Measurements from ENCODE around the gene SLC27A6. TPM values are rescaled to one million over a fixed set of nuclear protein-coding genes. Genes with fewer than 3 reads are reported as not detected.

The SLC27A6 gene
- total RNA-seq, 1 donor from 2014 or later = 0.39 TPM

DNA sequence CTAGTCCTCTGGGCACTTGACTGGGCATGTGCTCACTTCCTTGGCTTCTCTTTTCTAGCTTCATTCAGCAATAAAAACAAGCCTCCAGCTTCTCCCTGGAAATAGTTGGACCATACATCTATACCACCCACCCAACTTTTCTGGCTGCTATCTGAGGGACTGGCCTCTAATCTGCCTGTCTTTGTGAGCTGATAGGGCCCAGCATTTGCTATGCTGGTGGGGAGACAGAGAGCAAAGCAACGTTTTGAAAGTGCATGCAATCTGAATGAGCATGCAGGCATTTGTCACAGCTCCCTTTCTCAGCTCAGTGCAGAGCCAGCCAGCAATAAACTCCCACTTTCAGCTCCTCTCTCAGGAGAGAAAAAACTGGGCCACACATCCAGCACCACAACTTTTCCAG, 78.6 kb downstream of the SLC27A6 start:
- Histone ChIP-seq H3K9me3 (ENCODE audit: insufficient read depth, low read depth, low read length) (no peaks in the 10 kb centered on the region), H4K20me1 (ENCODE audit: insufficient read depth, low read length) (no peaks in the 10 kb centered on the region), H3K27me3 (ENCODE audit: insufficient read depth, low read length) (no peaks in the 10 kb centered on the region), H3K4me2 (ENCODE audit: low read length) (no peak overlapping the region), H3K79me2 (ENCODE audit: insufficient read depth, low read length) (no peaks in the 10 kb centered on the region), H2AFZ (ENCODE audit: low read depth, low read length) (no peak overlapping the region), H3K4me3 (ENCODE audit: insufficient read depth, low read depth, low read length) (no peak overlapping the region), H3K27ac (ENCODE audit: low read depth, low read length) (no peak overlapping the region), H3K36me3 (ENCODE audit: insufficient read depth, low read length) (no peaks in the 10 kb centered on the region), H3K4me1 (ENCODE audit: insufficient read depth, low read length) (no peaks in the 10 kb centered on the region), H3K9ac (ENCODE audit: low read length) (no peak overlapping the region)
- Mint-ChIP-seq H3K36me3 (ENCODE audit: low read depth, unreplicated experiment) (no peaks in the 10 kb centered on the region), H3K27me3 (ENCODE audit: low read depth, unreplicated experiment) (no peaks in the 10 kb centered on the region), H3K4me3 (ENCODE audit: unreplicated experiment) (no peak overlapping the region), H3K27ac (ENCODE audit: unreplicated experiment) (no peak overlapping the region), H3K9me3 (ENCODE audit: unreplicated experiment) (peaks cover 4% of the 10 kb centered on the region), H3K4me1 (ENCODE audit: low read depth, unreplicated experiment) (no peaks in the 10 kb centered on the region)
- FAIRE-seq (no peak), DNase-seq (ENCODE audit: low read depth) (no peak)
- TF ChIP-seq EZH2 (IDR thresholded peaks at IDR 0.05; ENCODE audit: insufficient read depth, low read length) = no peak
- TF ChIP-seq, protein P1, sequence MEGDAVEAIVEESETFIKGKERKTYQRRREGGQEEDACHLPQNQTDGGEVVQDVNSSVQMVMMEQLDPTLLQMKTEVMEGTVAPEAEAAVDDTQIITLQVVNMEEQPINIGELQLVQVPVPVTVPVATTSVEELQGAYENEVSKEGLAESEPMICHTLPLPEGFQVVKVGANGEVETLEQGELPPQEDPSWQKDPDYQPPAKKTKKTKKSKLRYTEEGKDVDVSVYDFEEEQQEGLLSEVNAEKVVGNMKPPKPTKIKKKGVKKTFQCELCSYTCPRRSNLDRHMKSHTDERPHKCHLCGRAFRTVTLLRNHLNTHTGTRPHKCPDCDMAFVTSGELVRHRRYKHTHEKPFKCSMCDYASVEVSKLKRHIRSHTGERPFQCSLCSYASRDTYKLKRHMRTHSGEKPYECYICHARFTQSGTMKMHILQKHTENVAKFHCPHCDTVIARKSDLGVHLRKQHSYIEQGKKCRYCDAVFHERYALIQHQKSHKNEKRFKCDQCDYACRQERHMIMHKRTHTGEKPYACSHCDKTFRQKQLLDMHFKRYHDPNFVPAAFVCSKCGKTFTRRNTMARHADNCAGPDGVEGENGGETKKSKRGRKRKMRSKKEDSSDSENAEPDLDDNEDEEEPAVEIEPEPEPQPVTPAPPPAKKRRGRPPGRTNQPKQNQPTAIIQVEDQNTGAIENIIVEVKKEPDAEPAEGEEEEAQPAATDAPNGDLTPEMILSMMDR (IDR thresholded peaks at IDR 0.05; ENCODE audit: insufficient read depth, low read depth, low read length) = no peak

DNA sequence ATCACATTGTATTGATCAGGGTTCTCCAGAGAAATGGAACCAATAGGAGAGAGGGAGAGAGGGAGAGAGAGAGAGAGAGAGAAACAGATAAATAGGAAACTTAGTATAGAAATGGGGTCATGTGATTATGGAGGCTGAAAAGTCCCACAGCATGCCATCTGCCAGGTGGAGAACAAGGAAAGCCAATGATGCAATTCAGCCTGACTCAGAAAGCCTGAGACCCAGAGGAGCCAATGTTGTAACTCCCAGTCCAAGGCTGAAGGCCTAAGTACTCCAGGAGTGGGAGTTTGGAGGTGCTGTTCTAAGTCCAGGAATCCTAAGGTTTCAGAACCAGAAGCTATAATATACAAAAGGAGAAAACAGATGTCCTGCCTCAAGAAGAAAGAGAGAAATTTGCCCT, 80.9 kb downstream of the SLC27A6 start:
- no peaks in the 10 kb centered on the region for H3K27me3 Mint-ChIP-seq (ENCODE audit: low read depth, unreplicated experiment)

DNA sequence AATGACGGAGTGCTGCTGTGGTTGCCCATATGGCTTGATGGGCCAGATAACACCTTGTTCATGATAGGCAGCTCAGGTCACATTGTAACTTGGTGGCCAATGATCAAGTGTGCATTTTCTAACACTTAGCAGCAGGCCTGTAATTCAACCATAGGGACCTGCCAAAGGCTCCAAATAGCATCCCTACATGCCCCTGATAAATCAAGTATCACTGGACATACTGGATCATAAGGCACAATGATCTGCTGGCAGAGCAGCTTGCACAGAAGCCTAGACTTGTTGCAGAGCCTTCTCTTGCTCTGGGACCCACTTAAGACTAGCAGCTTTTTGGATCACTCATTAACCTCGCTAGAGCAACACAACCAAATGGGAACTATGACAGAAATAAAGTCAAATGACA, 83.2 kb downstream of the SLC27A6 start:
- no peak for FAIRE-seq

More for the DNA sequence above, 80.9 kb downstream of the SLC27A6 start:
- no peaks in the 10 kb centered on the region for H3K36me3 ChIP-seq (ENCODE audit: insufficient read depth, low read length)
- H3K9me3 ChIP-seq (ENCODE audit: insufficient read depth, low read depth, low read length) = no peaks in the 10 kb centered on the region
- no peak for DNase-seq (ENCODE audit: low read depth)
- no peak overlapping the region for H3K27ac ChIP-seq (ENCODE audit: low read depth, low read length)
- H2AFZ ChIP-seq (ENCODE audit: low read depth, low read length) = no peak overlapping the region
- Mint-ChIP-seq H3K4me3 (ENCODE audit: unreplicated experiment) (no peak overlapping the region), H3K27ac (ENCODE audit: unreplicated experiment) (no peak overlapping the region), H3K36me3 (ENCODE audit: low read depth, unreplicated experiment) (no peaks in the 10 kb centered on the region), H3K9me3 (ENCODE audit: unreplicated experiment) (peaks cover 4% of the 10 kb centered on the region), H3K4me1 (ENCODE audit: low read depth, unreplicated experiment) (no peaks in the 10 kb centered on the region)
- no peaks in the 10 kb centered on the region for H3K4me1 ChIP-seq (ENCODE audit: insufficient read depth, low read length)
- H3K79me2 ChIP-seq (ENCODE audit: insufficient read depth, low read length) = no peaks in the 10 kb centered on the region
- no peak for TF ChIP-seq EZH2 (IDR thresholded peaks at IDR 0.05; ENCODE audit: insufficient read depth, low read length)
- TF ChIP-seq, protein P1 (IDR thresholded peaks at IDR 0.05; ENCODE audit: insufficient read depth, low read depth, low read length) = no peak
- H3K4me3 ChIP-seq (ENCODE audit: insufficient read depth, low read depth, low read length) = no peak overlapping the region
- H3K4me2 ChIP-seq (ENCODE audit: low read length) = no peak overlapping the region
- no peaks in the 10 kb centered on the region for H4K20me1 ChIP-seq (ENCODE audit: insufficient read depth, low read length)
- H3K9ac ChIP-seq (ENCODE audit: low read length) = no peak overlapping the region
- FAIRE-seq = no peak
- no peaks in the 10 kb centered on the region for H3K27me3 ChIP-seq (ENCODE audit: insufficient read depth, low read length)

More for the DNA sequence above, 83.2 kb downstream of the SLC27A6 start:
- no peaks in the 10 kb centered on the region for H3K36me3 Mint-ChIP-seq (ENCODE audit: low read depth, unreplicated experiment)
- Histone ChIP-seq H3K9me3 (ENCODE audit: insufficient read depth, low read depth, low read length) (no peaks in the 10 kb centered on the region), H3K27ac (ENCODE audit: low read depth, low read length) (no peak overlapping the region), H3K79me2 (ENCODE audit: insufficient read depth, low read length) (no peaks in the 10 kb centered on the region), H3K4me3 (ENCODE audit: insufficient read depth, low read depth, low read length) (no peak overlapping the region), H3K4me1 (ENCODE audit: insufficient read depth, low read length) (no peaks in the 10 kb centered on the region), H4K20me1 (ENCODE audit: insufficient read depth, low read length) (no peaks in the 10 kb centered on the region), H3K4me2 (ENCODE audit: low read length) (no peak overlapping the region), H3K27me3 (ENCODE audit: insufficient read depth, low read length) (no peaks in the 10 kb centered on the region), H3K36me3 (ENCODE audit: insufficient read depth, low read length) (no peaks in the 10 kb centered on the region), H3K9ac (ENCODE audit: low read length) (no peak overlapping the region), H2AFZ (ENCODE audit: low read depth, low read length) (no peak overlapping the region)
- H3K27ac Mint-ChIP-seq (ENCODE audit: unreplicated experiment) = no peak overlapping the region
- no peak for DNase-seq (ENCODE audit: low read depth)
- peaks cover 4% of the 10 kb centered on the region for H3K9me3 Mint-ChIP-seq (ENCODE audit: unreplicated experiment)
- TF ChIP-seq, protein P1 (IDR thresholded peaks at IDR 0.05; ENCODE audit: insufficient read depth, low read depth, low read length) = no peak
- TF ChIP-seq EZH2 (IDR thresholded peaks at IDR 0.05; ENCODE audit: insufficient read depth, low read length) = no peak
- H3K27me3 Mint-ChIP-seq (ENCODE audit: low read depth, unreplicated experiment) = no peaks in the 10 kb centered on the region
- no peaks in the 10 kb centered on the region for H3K4me1 Mint-ChIP-seq (ENCODE audit: low read depth, unreplicated experiment)
- H3K4me3 Mint-ChIP-seq (ENCODE audit: unreplicated experiment) = no peak overlapping the region

Data from astrocyte (in vitro differentiated cells and primary cell).